RWPE2 (cell line): ENCODE measurements around the gene CXCL16.

ENCODE experiments used
- ATAC-seq: fragments of 200-7000 bp; cut with Tn5 transposase; 3 replicates; pipeline ENCODE4 v1.9.1; 2021; ENCODE audit warnings: low read depth
- DNase-seq: peaks from one replicate; pipeline ENCODE4 v3.0.0-alpha.2; 2020; ENCODE audit warnings: low spot score
- H3K27ac ChIP-seq: fragments of 450-650 bp; 2 replicates; pipeline ENCODE4 v1.5.1; 2017; ENCODE audit warnings: mild to moderate bottlenecking; ENCODE audit not compliant: poor library complexity, severe bottlenecking
- H3K27me3 ChIP-seq: fragments of 250-450 bp; sonication (Bioruptor Pico); 2 replicates; pipeline ENCODE4 v1.5.1; 2021; ENCODE audit warnings: mild to moderate bottlenecking, moderate library complexity; ENCODE audit not compliant: insufficient read depth, poor library complexity, severe bottlenecking
- H3K36me3 ChIP-seq: fragments of 250-450 bp; sonication (Bioruptor Pico); 2 replicates; pipeline ENCODE4 v1.5.1; 2020; ENCODE audit warnings: low read depth, mild to moderate bottlenecking, moderate library complexity
- H3K4me1 ChIP-seq: fragments of 250-450 bp; sonication (Bioruptor Pico); 2 replicates; pipeline ENCODE4 v1.5.1; 2021; ENCODE audit warnings: mild to moderate bottlenecking, moderate library complexity; ENCODE audit not compliant: insufficient read depth, poor library complexity, severe bottlenecking
- H3K4me3 ChIP-seq: fragments of 250-450 bp; sonication (Bioruptor Pico); 2 replicates; pipeline ENCODE4 v1.5.1; 2021; ENCODE audit warnings: mild to moderate bottlenecking, moderate library complexity; ENCODE audit not compliant: severe bottlenecking
- H3K9me3 ChIP-seq: fragments of 250-450 bp; sonication (Bioruptor Pico); 2 replicates; pipeline ENCODE4 v1.5.1; 2021; ENCODE audit warnings: mild to moderate bottlenecking, moderate library complexity; ENCODE audit not compliant: severe bottlenecking
- CTCF ChIP-seq: fragments of 450-650 bp; IDR thresholded peaks from one replicate; pipeline ENCODE4 v1.5.1; 2017; ENCODE audit warnings: mild to moderate bottlenecking, moderate library complexity; ENCODE audit not compliant: poor library complexity, severe bottlenecking

Gene CXCL16

GRCh38 chr17:4768298-4768697 is 28.6 kb upstream of the CXCL16 start:
- no peaks in the 10 kb centered on the region for H3K4me1 ChIP-seq
- no peak for TF ChIP-seq CTCF
- no peak for DNase-seq
- H3K9me3 ChIP-seq = no peaks in the 10 kb centered on the region
- H3K4me3 ChIP-seq = no peak overlapping the region
- no peaks in the 10 kb centered on the region for H3K36me3 ChIP-seq
- ATAC-seq = no peak
- no peaks in the 10 kb centered on the region for H3K27me3 ChIP-seq
- no peak overlapping the region for H3K27ac ChIP-seq

GRCh38 chr17:4766723-4767122 is 27.0 kb upstream of the CXCL16 start:
- Histone ChIP-seq H3K27me3 (no peaks in the 10 kb centered on the region), H3K27ac (no peak overlapping the region), H3K4me1 (no peaks in the 10 kb centered on the region), H3K9me3 (no peaks in the 10 kb centered on the region), H3K36me3 (no peaks in the 10 kb centered on the region), H3K4me3 (no peak overlapping the region)
- no peak for TF ChIP-seq CTCF
- ATAC-seq (no peak), DNase-seq (no peak)

GRCh38 chr17:4766201-4766600 is 26.5 kb upstream of the CXCL16 start:
- no peaks in the 10 kb centered on the region for H3K27me3 ChIP-seq
- ATAC-seq = no peak

GRCh38 chr17:4764595-4764994 is 24.9 kb upstream of the CXCL16 start:
- no peak overlapping the region for H3K27ac ChIP-seq
- H3K9me3 ChIP-seq = no peaks in the 10 kb centered on the region
- no peak for DNase-seq
- TF ChIP-seq CTCF = no peak
- H3K4me3 ChIP-seq = no peak overlapping the region
- no peaks in the 10 kb centered on the region for H3K36me3 ChIP-seq
- no peaks in the 10 kb centered on the region for H3K4me1 ChIP-seq
- no peak for ATAC-seq
- no peaks in the 10 kb centered on the region for H3K27me3 ChIP-seq

More at GRCh38 chr17:4766201-4766600, 26.5 kb upstream of the CXCL16 start:
- Histone ChIP-seq H3K4me1 (no peaks in the 10 kb centered on the region), H3K9me3 (no peaks in the 10 kb centered on the region), H3K4me3 (no peak overlapping the region), H3K27ac (no peak overlapping the region), H3K36me3 (no peaks in the 10 kb centered on the region)
- no peak for TF ChIP-seq CTCF
- no peak for DNase-seq

GRCh38 chr17:4759776-4760236 is 20.1 kb upstream of the CXCL16 start:
- TF ChIP-seq CTCF = no peak
- Histone ChIP-seq H3K9me3 (no peaks in the 10 kb centered on the region), H3K27me3 (no peaks in the 10 kb centered on the region), H3K36me3 (no peaks in the 10 kb centered on the region), H3K4me1 (no peaks in the 10 kb centered on the region), H3K27ac (no peak overlapping the region), H3K4me3 (no peak overlapping the region)
- DNase-seq (no peak), ATAC-seq (no peak)
